Activated naive CD8-positive, alpha-beta T cell (primary cell): ENCODE measurements around the gene PROSER2.
A peak's percentile ranks its signal among the peaks of the same experiment; 100 is the strongest.

Experiments used
- H3K27ac Mint-ChIP-seq: one replicate; pipeline ENCODE4 v1.8.0; 2021; ENCODE audit warnings: mixed read lengths
- H3K27me3 Mint-ChIP-seq: one replicate; pipeline ENCODE4 v1.8.0; 2021; ENCODE audit warnings: mixed read lengths
- H3K36me3 Mint-ChIP-seq: one replicate; pipeline ENCODE4 v1.8.0; 2021; ENCODE audit warnings: mixed read lengths
- H3K4me1 Mint-ChIP-seq: one replicate; pipeline ENCODE4 v1.8.0; 2021; ENCODE audit warnings: low read depth, mixed read lengths
- H3K4me3 Mint-ChIP-seq: one replicate; pipeline ENCODE4 v1.8.0; 2021; ENCODE audit warnings: mild to moderate bottlenecking, mixed read lengths
- H3K9me3 Mint-ChIP-seq: one replicate; pipeline ENCODE4 v1.8.0; 2021; ENCODE audit warnings: low read depth, mixed read lengths

Gene PROSER2

GRCh38 chr10:11823122-11823988 is at the start of gene PROSER2:
TSS of gene PROSER2 (plus strand) at chr10:11823356. CDS start at chr10:11852078, 28,722 bp downstream.
- Mint-ChIP-seq H3K36me3 (no peaks in the 10 kb centered on the region), H3K9me3 (no peaks in the 10 kb centered on the region), H3K4me3 (peak within 1 kb of the TSS; percentile 91), H3K27me3 (peaks cover 30% of the 10 kb centered on the region), H3K27ac (no peak within 1 kb of the TSS), H3K4me1 (peaks cover 13% of the 10 kb centered on the region)

GRCh38 chr10:11773761-11774441 is 49.3 kb upstream of the PROSER2 start:
- no peak overlapping the region for H3K4me3 Mint-ChIP-seq
- no peaks in the 10 kb centered on the region for H3K36me3 Mint-ChIP-seq
- H3K27me3 Mint-ChIP-seq = peaks cover 2% of the 10 kb centered on the region
- no peak overlapping the region for H3K27ac Mint-ChIP-seq
- no peaks in the 10 kb centered on the region for H3K4me1 Mint-ChIP-seq
- no peaks in the 10 kb centered on the region for H3K9me3 Mint-ChIP-seq

- Mint-ChIP-seq H3K27ac (no peak overlapping the region), H3K9me3 (no peaks in the 10 kb centered on the region), H3K4me3 (no peak overlapping the region), H3K4me1 (no peaks in the 10 kb centered on the region), H3K36me3 (no peaks in the 10 kb centered on the region), H3K27me3 (peaks cover 2% of the 10 kb centered on the region)
These were observed 47.7 kb upstream of the PROSER2 start for GRCh38 chr10:11775412-11775811.

- no peak overlapping the region for H3K4me3 Mint-ChIP-seq
- no peak overlapping the region for H3K27ac Mint-ChIP-seq
- H3K36me3 Mint-ChIP-seq = no peaks in the 10 kb centered on the region
- no peaks in the 10 kb centered on the region for H3K9me3 Mint-ChIP-seq
- no peaks in the 10 kb centered on the region for H3K27me3 Mint-ChIP-seq
- H3K4me1 Mint-ChIP-seq = no peaks in the 10 kb centered on the region
These were observed 47.1 kb upstream of the PROSER2 start for GRCh38 chr10:11776080-11776479.

- no peaks in the 10 kb centered on the region for H3K27me3 Mint-ChIP-seq
- no peaks in the 10 kb centered on the region for H3K9me3 Mint-ChIP-seq
- no peaks in the 10 kb centered on the region for H3K36me3 Mint-ChIP-seq
- no peak overlapping the region for H3K27ac Mint-ChIP-seq
- no peak overlapping the region for H3K4me3 Mint-ChIP-seq
- peaks cover 1% of the 10 kb centered on the region for H3K4me1 Mint-ChIP-seq
These were observed 42.0 kb upstream of the PROSER2 start for GRCh38 chr10:11781114-11781513.

GRCh38 chr10:11782793-11783557 is 40.2 kb upstream of the PROSER2 start:
- H3K36me3 Mint-ChIP-seq = no peaks in the 10 kb centered on the region
- H3K4me1 Mint-ChIP-seq = peaks cover 1% of the 10 kb centered on the region
- peaks cover 1% of the 10 kb centered on the region for H3K27me3 Mint-ChIP-seq
- no peak overlapping the region for H3K27ac Mint-ChIP-seq
- no peak overlapping the region for H3K4me3 Mint-ChIP-seq
- no peaks in the 10 kb centered on the region for H3K9me3 Mint-ChIP-seq

GRCh38 chr10:11783558-11783865 is 39.6 kb upstream of the PROSER2 start:
- H3K27ac Mint-ChIP-seq = no peak overlapping the region
- no peaks in the 10 kb centered on the region for H3K9me3 Mint-ChIP-seq
- no peaks in the 10 kb centered on the region for H3K36me3 Mint-ChIP-seq
- peaks cover 1% of the 10 kb centered on the region for H3K27me3 Mint-ChIP-seq
- no peak overlapping the region for H3K4me3 Mint-ChIP-seq
- peaks cover 1% of the 10 kb centered on the region for H3K4me1 Mint-ChIP-seq

GRCh38 chr10:11787374-11787773 is 35.8 kb upstream of the PROSER2 start:
- Mint-ChIP-seq H3K27me3 (peaks cover 1% of the 10 kb centered on the region), H3K36me3 (no peaks in the 10 kb centered on the region), H3K9me3 (no peaks in the 10 kb centered on the region), H3K4me3 (no peak overlapping the region), H3K27ac (no peak overlapping the region), H3K4me1 (peaks cover 1% of the 10 kb centered on the region)

GRCh38 chr10:11787846-11788245 is 35.3 kb upstream of the PROSER2 start:
- H3K9me3 Mint-ChIP-seq = no peaks in the 10 kb centered on the region
- peaks cover 1% of the 10 kb centered on the region for H3K4me1 Mint-ChIP-seq
- peaks cover 1% of the 10 kb centered on the region for H3K27me3 Mint-ChIP-seq
- H3K27ac Mint-ChIP-seq = no peak overlapping the region
- H3K36me3 Mint-ChIP-seq = no peaks in the 10 kb centered on the region
- no peak overlapping the region for H3K4me3 Mint-ChIP-seq

- H3K27ac Mint-ChIP-seq = no peak overlapping the region
These were observed 33.9 kb upstream of the PROSER2 start for GRCh38 chr10:11789306-11789705.

GRCh38 chr10:11789956-11790355 is 33.2 kb upstream of the PROSER2 start:
- H3K36me3 Mint-ChIP-seq = no peaks in the 10 kb centered on the region
- H3K27ac Mint-ChIP-seq = no peak overlapping the region
- no peak overlapping the region for H3K4me3 Mint-ChIP-seq
- H3K9me3 Mint-ChIP-seq = no peaks in the 10 kb centered on the region
- no peaks in the 10 kb centered on the region for H3K4me1 Mint-ChIP-seq
- peaks cover 1% of the 10 kb centered on the region for H3K27me3 Mint-ChIP-seq

More at GRCh38 chr10:11789306-11789705, 33.9 kb upstream of the PROSER2 start:
- Mint-ChIP-seq H3K36me3 (no peaks in the 10 kb centered on the region), H3K4me1 (no peaks in the 10 kb centered on the region), H3K9me3 (no peaks in the 10 kb centered on the region), H3K27me3 (peaks cover 1% of the 10 kb centered on the region), H3K4me3 (no peak overlapping the region)

GRCh38 chr10:11793762-11794479 is 29.2 kb upstream of the PROSER2 start:
- Mint-ChIP-seq H3K27me3 (no peaks in the 10 kb centered on the region), H3K9me3 (no peaks in the 10 kb centered on the region), H3K4me3 (no peak overlapping the region), H3K36me3 (no peaks in the 10 kb centered on the region), H3K27ac (no peak overlapping the region), H3K4me1 (peaks cover 1% of the 10 kb centered on the region)

GRCh38 chr10:11794566-11794965 is 28.6 kb upstream of the PROSER2 start:
- Mint-ChIP-seq H3K27me3 (no peaks in the 10 kb centered on the region), H3K36me3 (no peaks in the 10 kb centered on the region), H3K4me1 (peaks cover 1% of the 10 kb centered on the region), H3K27ac (no peak overlapping the region), H3K9me3 (no peaks in the 10 kb centered on the region), H3K4me3 (no peak overlapping the region)

- H3K9me3 Mint-ChIP-seq = no peaks in the 10 kb centered on the region
These were observed 27.8 kb upstream of the PROSER2 start for GRCh38 chr10:11795101-11795920.

More at GRCh38 chr10:11795101-11795920, 27.8 kb upstream of the PROSER2 start:
- no peaks in the 10 kb centered on the region for H3K27me3 Mint-ChIP-seq
- no peaks in the 10 kb centered on the region for H3K36me3 Mint-ChIP-seq
- H3K4me3 Mint-ChIP-seq = no peak overlapping the region
- H3K27ac Mint-ChIP-seq = no peak overlapping the region
- peaks cover 1% of the 10 kb centered on the region for H3K4me1 Mint-ChIP-seq
